ENCODE data around the gene SHB.

The SHB gene, protein sequence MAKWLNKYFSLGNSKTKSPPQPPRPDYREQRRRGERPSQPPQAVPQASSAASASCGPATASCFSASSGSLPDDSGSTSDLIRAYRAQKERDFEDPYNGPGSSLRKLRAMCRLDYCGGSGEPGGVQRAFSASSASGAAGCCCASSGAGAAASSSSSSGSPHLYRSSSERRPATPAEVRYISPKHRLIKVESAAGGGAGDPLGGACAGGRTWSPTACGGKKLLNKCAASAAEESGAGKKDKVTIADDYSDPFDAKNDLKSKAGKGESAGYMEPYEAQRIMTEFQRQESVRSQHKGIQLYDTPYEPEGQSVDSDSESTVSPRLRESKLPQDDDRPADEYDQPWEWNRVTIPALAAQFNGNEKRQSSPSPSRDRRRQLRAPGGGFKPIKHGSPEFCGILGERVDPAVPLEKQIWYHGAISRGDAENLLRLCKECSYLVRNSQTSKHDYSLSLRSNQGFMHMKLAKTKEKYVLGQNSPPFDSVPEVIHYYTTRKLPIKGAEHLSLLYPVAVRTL
- total RNA-seq: 0.90 to 1.8 reads per million in 2 experiments

DNA sequence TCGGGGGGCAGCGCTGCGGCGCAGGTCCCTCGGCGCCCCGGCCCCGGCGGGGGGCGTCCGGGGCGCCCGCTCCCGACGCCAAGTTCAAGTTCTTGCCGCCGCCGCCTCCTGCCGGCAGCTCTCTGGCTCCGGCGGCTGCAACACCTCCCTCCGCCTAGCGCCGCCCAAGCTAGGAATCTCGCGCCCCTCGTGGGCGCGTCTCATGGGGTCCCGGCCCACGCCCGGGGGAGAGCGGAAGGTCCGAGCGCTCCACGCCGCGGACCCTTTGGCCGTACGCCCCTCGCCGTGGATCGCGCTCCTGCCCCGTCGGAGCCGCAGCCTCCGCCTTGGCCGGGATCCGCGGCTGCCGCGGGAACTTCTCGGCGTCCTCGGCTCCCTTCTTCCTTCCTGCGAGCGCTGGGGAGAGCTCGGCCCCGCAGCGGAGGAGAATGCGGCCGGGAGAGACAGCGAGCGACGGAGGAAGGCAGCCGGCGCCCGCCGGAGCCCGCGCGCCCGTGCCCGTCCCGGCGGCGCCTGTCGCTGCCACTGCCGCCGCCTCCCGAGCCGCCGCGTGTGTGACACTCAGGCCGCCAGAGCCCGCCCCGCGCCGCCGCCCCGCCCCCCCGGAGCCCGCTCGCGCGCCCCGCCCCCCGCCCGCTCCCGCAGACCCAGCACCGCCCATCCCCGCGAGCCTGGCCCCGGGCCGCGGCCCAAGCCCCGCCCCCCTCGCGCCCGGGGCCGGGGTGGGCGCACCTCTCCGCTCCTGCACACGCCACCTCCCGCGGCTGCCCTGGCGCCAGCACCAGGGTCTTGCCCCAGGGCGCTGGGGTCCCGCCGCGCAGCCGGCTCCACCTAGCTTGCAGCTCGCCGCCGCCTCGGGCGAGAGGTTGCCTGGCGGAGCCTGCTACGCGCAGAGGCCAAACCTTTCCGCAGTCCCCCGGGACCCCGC is at the start of gene SHB:
SHB (minus strand) TSS at position 527 of the 928 bp plus-strand sequence. CDS start 582 bp downstream, outside the sequence.
- peak; percentile 76 for DNase-seq (ENCODE audit: low read depth)

DNA sequence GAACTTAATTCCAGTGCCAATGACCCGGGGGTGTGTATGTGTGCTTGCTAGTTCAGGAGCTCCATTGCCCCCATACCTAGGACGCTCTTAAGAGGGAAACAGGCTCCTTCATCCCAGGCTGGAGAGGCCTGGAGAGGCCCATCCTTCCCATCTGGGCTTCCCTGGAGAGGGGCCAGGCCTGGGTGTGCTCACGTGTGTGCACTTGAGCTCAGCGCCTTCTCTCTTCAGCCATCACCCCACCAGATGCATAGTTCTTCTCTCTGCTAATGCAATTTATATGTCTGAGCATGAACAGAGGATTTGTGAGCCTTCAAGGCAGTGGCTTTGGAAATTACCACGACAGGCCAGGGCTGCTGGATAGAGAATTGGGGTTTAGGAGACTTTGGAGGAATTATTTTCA is 48.6 kb upstream of the SHB start:
- no peak for DNase-seq (ENCODE audit: low read depth)

DNA sequence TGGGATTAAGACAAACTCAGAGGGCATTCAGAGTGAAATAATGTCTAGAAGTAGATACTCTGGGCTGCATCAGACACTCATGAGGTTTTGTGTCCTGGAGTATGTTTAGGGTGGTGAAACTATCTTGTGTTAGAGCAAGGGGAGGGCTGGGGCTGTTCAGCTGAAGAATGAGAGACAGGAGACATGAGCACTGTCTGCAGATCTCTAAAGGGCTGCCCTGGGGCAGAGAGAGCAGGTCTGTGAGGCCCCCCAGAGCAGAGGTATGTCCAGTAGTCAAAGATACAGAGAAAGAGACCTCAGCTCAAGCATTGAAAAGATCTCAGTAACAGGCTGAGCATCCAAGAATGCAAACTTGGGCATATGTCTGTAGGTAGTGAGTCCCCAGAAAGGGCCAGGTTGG is 45.9 kb upstream of the SHB start:
- no peak for DNase-seq (ENCODE audit: low read depth)

DNA sequence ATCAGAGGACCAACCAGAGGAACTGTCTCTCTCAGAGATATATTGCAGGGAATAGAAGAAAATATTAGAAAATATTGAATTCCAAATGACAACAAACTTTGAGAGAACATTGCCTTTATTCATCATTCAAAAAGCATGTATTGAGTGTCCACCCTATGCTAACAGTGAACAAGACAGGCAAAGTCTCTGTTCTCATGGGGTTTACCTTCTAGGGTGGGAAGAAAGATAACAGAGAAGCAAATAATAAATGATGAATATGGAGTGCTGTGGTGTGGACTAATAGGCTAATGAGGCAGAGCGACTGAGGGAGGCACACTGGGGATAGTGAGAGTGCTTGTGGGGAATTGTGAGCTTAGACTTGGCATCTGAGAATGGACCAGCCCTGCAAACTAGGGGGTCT is 43.4 kb upstream of the SHB start:
- DNase-seq (ENCODE audit: low read depth): no peak

DNA sequence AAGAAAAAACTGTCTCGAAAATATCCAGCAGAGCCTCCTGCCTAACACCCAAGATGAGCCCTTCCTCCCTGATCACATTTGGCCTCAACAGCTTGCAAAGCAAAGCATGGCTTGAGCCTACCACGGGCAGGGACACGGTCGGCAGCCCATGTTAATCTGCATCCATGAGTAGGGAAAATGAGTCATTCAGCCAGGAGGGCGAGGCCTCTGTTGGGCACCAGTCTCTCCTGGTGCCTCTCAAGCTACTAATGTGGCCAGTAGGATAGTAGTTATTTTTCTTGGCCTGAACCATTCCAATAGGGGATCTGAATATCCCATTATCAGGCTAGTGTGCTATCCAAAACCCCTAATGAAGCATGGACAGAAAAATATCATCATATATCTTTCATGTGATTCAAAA is 43.0 kb upstream of the SHB start:
- DNase-seq (ENCODE audit: low read depth): no peak

DNA sequence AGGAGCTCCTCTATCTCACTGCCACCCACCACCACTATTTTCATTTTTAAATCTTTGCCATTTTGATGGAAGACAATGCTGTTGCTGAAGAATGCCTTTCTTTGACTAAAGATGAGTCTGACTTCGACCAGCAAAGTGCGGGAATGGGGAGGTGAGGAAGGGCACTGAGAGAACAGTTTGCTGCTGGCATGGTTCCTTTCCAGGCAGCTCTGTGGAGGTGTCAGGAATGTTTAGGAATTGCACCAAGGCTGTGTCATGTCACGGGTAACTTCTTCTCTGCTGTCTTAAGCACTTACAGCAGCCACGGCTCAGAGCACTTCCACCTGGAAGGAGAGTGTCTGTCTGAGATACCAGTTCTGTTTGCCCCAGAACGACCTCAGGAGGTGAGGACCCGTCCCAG is 41.4 kb upstream of the SHB start:
- no peak for DNase-seq (ENCODE audit: low read depth)

DNA sequence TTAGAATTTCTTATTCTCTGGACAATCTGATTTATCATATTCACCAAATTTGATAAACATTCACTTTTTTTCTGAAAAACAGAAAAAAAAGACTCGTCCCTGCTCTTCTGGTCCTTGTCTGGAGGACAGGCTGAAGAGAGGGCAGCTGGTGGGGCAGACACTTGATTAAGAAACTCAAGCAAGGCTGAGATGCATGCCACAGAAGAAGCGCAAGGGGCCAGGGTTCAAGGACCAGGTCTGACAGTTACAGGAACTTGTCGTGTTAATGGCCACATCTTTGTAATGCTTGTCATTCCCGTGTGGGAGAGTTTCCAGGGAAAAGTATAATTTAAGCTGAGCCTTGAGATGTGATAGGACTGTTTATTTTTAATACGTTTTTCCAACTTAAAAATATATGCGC is 40.6 kb upstream of the SHB start:
- DNase-seq (ENCODE audit: low read depth): no peak

DNA sequence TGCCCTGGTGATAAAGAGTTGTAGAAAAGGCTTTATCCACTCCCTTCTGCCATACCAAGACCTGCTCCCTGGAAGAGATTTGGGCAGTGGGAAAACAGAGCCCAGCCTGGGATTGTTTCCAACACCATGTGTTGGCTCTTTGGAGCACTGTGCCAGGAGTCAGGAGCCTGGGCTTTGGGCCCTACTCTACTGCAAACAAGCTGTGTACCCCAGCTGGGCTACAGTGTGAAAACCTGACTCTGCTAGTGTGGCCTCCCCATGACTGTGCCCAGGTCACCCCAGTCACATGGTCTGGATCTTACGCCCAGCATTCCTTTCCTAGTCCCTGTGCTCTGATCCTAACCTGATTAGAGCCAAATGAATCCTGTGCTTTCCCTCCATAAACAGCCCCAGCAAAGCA is 39.3 kb upstream of the SHB start:
- DNase-seq (ENCODE audit: low read depth): no peak

DNA sequence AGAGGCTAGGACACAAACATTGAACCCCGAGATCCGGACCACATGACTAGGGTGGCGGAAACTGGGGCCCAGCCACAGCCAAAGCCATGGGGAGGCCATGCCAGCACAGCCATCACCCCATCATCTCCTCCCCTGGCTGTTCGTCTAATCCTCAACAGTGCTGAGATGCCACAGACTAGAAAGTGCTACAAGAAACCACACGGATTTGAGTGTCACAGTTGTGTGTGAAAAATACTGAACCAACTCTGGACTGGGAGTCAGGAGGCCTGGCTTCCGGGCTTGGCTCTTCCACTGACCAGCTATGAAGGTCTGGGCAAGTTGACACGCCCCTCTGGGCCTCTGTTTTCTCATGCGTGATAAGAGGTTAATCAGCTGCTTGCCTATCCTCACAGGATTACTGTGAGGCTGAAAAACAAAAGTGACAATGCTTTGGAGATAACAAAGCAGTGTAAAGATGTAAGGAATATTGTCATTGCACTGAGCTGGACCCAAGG is 38.8 kb upstream of the SHB start:
- no peak for DNase-seq (ENCODE audit: low read depth)

DNA sequence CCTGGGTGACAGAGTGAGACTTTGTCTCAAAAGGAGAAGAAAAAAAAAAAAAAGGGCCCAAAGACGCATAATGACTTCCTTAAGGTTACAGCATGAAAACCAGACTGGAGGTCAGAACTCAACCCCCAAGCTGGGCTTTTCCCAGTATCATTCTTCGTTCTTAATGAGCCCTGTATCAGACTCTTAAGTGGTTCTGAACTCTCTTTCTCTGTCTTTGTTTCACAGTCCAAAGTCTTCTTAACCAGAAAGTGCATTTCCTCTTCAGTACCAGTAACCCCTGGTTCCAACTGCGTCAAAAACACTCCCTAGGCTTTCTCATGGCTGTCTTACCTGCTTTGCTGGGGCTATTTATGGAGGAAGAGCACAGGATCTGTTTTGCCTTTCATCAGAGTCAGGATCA is 38.4 kb upstream of the SHB start:
- DNase-seq (ENCODE audit: low read depth): no peak

DNA sequence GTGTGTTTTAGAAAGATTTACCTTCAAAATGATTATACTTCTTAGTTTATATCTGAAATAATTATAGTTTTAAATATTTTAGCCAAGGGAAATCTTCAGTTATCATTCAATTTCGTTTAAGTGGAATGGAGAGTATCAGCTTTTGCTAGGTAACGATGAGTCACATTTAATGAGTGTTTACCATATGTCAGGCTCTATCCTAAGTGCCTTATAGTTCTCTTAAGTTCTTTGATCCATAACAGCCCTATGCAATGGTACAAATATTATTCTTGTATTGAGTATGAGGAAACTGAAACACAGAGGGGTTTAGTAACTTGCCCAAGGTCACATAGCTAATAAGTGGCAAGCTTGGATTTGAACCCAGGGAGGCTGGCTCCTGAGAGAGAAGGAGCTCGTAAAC is 37.5 kb upstream of the SHB start:
- DNase-seq (ENCODE audit: low read depth): no peak

DNA sequence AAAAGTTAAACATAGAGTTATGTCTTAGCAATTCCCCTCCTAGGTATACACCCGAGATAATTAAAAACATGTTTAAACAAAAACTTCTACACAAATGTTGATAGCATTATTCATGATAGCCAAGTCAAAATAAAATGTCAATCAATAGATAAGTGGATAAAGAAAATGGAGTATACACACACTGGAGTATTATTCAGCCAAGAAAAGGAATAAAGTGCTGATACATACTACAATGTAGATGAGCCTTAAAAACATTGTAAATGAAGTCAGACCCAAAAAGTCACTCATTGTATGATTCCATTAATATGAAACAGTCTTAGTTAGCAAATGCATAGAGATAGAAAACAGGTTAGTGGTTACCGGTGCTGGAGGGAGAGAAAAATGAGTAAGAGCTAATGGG is 34.3 kb upstream of the SHB start:
- DNase-seq (ENCODE audit: low read depth): no peak

DNA sequence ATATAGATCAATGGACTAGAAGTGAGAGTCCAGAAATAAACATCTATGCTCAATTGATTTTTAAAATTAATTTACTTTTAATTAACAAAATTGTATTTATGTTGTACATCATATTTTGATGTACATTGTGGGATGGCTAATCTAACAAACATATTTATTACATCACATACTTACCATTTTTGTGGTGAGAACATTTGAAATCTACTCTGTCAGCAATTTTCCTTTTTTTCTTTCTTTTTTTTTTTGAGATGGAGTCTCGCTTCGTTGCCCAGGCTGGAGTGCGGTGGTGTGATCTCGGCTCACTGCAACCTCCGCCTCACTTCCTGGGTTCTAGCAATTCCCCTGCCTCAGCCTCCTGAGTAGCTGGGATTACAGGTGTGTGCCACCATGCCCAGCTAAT is 32.4 kb upstream of the SHB start:
- no peak for DNase-seq (ENCODE audit: low read depth)

DNA sequence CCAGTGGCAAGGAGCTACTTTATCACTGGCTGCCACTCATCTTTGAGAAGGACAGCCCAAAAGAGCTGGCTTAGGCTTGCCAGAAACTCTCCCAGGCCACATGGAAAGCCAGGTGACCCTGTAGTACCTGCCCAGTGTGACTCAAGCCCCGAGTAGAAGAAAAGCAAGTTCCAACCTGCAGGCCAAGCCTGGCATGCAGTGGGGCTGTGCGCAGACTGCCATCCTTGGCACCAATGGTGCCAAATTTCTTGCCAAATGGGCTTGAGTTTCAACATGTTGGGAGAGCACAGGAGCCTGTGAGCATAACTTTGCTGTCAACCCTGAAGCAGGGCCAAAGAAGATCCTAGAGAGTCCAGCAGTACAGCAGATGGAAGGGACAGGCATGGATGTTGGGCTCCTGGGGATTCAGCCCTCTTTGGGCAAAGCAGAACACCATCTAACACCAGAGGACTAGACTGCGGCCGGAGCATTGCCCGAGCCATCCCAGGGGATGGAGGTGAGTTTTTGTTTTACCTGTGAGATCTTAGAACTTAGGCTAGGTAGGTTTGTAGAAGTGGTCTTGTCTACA is 27.3 kb upstream of the SHB start:
- no peak for DNase-seq (ENCODE audit: low read depth)

DNA sequence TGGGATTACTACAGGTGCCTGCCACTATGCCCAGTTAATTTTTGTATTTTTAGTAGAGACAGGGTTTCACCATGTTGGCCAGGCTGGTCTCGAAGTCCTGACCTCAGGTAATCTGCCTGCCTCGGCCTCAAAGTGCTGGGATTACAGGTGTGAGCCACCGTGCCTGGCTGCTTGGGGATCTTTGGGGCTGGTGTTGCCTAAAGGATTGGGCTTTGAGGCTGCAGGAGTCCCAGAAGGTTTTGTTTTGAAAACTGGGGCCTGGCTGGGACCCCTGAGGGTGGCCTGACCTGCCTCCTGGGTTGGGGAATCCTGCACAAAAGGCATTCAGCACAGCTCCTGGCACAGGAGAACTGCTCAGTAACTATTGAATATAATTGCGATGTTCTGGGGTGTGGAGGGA is 25.1 kb upstream of the SHB start:
- no peak for DNase-seq (ENCODE audit: low read depth)

DNA sequence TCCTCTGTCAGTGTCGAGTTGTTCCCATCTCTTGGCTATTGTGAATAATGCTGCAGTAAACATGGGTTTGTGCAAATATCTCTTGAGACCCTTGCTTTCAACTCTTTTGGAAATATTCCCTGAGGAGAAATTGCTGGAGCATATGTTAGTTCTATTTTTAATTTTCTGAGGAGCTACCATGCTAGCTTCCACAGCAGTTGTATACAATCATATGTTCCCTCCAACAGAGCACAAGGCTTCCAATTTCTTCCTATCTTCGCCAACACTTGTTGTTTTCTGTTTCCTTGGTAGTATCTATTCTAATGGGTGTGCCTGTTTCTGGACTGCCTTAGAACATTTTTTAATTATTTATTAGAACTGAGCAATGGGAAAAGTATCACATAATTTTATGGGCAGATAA is 23.6 kb upstream of the SHB start:
- no peak for DNase-seq (ENCODE audit: low read depth)

DNA sequence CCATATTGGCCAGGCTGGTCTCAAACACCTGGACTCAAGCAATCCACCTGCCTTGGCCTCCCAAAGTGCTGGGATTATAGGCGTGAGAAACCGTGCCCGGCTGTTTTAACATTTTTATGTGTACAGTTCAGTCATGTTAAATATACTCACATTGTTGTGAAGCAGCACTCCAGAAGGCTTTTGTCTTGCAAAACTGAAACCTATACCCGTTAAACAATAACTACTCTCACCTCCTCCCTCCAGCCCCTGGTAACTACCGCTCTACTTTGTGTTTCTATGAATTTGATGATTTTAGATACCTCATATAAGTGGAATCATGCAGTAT is 23.1 kb upstream of the SHB start:
- no peak for DNase-seq (ENCODE audit: low read depth)

DNA sequence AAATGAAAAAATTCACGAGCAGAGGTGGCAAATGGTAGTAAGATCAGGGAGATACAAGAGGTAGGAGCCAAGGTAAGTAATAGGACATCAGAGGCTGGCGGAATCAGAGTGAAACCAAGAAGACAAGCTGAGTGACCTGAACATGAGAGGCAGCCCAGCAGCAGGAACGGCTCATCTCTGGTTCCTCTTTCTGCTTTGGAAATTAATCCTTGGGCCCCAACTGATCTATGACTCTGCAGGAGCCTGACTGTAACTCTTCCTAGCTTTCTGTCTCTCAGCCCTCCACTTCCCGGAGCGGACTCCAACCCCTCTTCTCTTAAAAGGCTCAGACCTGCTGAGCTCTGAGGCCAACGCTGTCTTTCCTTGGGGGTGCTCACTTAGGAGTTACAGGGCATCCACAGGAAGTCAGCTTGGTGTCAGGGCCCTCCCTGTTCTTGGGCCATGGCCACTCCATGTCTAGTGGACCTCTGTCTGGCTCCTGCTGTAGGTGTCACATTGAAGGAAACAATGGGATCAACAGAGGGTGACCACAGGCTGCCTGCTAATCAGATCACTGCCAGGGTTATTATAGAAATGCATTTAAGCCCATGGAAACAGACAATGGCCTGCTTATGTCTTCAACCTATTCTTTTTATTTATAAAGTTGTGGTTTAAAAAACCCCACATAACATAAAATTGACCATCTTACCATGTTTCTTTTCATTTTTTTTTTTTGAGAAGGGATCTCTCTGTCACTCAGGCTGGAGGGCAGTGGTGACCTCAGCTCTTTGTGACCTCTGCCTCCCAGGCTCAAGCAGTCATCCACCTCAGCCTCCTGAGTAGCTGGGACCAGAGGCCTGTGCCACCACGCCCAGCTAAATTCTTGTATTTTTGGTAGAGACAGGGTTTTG is 22.5 kb upstream of the SHB start:
- DNase-seq (ENCODE audit: low read depth): no peak

DNA sequence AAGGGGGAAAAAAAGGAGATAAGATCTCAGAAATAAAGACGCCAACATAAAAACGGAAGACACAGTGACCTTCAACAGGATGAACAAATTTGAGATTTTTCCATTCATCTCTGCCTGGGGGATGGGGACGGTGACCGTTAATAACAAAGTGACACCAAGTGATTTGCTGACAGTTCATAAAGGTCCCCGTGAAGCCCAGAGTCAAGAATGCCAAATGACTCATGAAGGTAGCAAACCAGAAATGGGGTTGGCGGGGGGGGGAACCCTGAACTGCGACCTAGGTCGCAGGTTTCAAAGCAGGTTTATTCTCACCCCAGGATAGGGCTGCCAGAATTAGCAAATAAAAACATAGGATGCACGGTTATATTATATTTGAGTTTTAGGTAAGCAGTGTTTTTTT is 21.1 kb upstream of the SHB start:
- no peak for DNase-seq (ENCODE audit: low read depth)

DNA sequence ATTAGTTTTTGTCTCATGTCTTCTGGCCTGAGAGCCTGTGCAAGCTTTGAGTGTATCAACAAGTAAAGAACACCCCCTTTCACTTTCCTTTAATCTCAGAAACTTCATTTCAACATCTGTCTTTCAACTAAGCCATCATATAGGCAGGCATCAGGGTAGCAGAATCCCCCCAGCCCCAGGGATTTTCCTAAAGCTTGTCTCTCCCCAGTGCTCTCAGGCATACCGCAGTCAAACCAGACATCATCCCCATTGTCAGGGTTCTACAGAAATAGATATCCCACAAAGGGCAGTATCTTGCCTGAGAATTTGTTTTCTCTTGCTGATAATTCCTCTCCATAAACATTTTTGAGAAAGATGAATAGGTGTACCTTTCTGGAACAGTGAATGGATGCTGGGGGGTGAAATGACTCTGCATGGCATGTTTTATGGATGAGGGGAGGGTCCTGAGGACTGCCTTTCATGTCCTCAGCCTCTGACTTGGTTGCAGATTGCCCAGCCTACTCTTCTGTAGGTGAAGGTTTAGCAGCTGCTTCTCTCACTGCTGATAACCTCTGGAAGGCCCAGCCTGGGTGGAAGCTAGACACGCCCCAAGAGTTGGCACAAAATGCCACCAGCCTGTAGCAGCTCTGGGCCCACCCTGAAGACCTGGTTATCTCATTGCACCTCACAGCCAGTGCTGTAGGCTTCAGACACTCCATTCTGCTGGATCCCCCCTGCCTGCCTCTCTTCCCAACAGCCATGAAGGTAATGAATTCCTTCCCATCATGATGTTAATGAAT is 20.5 kb upstream of the SHB start:
- DNase-seq (ENCODE audit: low read depth): no peak

All from T follicular helper cell (primary cell).